WTC11 (cell line): ENCODE results near the gene EPHA6. TPM values are rescaled to one million over a fixed set of nuclear protein-coding genes. Genes with fewer than 3 reads are reported as not detected.

Experiments used
- ATAC-seq: fragments of 200-7000 bp; cut with Tn5 transposase; 2 replicates; pipeline ENCODE4 v1.10.0; 2021; ENCODE audit warnings: mild to moderate bottlenecking, moderate library complexity
- CTCF ChIA-PET: fragments of 300-600 bp; sonication (Branson Sonifier 250); formaldehyde crosslinking; loops from one replicate; lab custom pipeline; 2021; ENCODE audit warnings: antibody characterized with exemption; lab: Charles Lee
- POLR2A ChIA-PET: fragments of 350-600 bp; sonication (Branson Sonifier 250); formaldehyde crosslinking; loops from one replicate; lab custom pipeline; 2021; ENCODE audit warnings: antibody characterized with exemption; lab: Charles Lee
- DNase-seq: peaks from one replicate; pipeline ENCODE4 v3.0.0; 2021; ENCODE audit warnings: low spot score
- H3K27ac Mint-ChIP-seq: 2 replicates; pipeline ENCODE4 v1.8.0; 2021; ENCODE audit warnings: mixed read lengths
- H3K27me3 Mint-ChIP-seq: 2 replicates; pipeline ENCODE4 v1.8.0; 2021; ENCODE audit warnings: low read depth, mild to moderate bottlenecking, moderate library complexity, mixed read lengths
- H3K36me3 Mint-ChIP-seq: 2 replicates; pipeline ENCODE4 v1.8.0; 2021; ENCODE audit warnings: mixed read lengths
- H3K4me1 Mint-ChIP-seq: 2 replicates; pipeline ENCODE4 v1.8.0; 2022; ENCODE audit warnings: mixed read lengths
- H3K4me3 Mint-ChIP-seq: 2 replicates; pipeline ENCODE4 v1.8.0; 2021; ENCODE audit warnings: mild to moderate bottlenecking, moderate library complexity, mixed read lengths
- H3K9me3 Mint-ChIP-seq: 2 replicates; pipeline ENCODE4 v1.8.0; 2021; ENCODE audit warnings: mixed read lengths
- CREM ChIP-seq: sonication (generic); formaldehyde crosslinking; IDR thresholded peaks from 2 replicates; pipeline ENCODE4 v1.8.1; 2022; ENCODE audit warnings: mild to moderate bottlenecking, missing genetic modification reagents, moderate library complexity
- EMX1 ChIP-seq: fragments of 250-450 bp; sonication (Bioruptor Pico); IDR thresholded peaks from 2 replicates; pipeline ENCODE4 v1.8.0; 2021; ENCODE audit warnings: mild to moderate bottlenecking
- ESRRA ChIP-seq: sonication (generic); formaldehyde crosslinking; IDR thresholded peaks from 2 replicates; pipeline ENCODE4 v1.8.1; 2022; ENCODE audit warnings: mild to moderate bottlenecking, missing genetic modification reagents, borderline replicate concordance
- FOXJ3 ChIP-seq: sonication (generic); formaldehyde crosslinking; IDR thresholded peaks from 2 replicates; pipeline ENCODE4 v1.9.0; 2021; ENCODE audit warnings: missing genetic modification reagents, mild to moderate bottlenecking, borderline replicate concordance
- FOXP1 ChIP-seq: sonication (generic); formaldehyde crosslinking; IDR thresholded peaks from 2 replicates; pipeline ENCODE4 v1.8.0; 2022; ENCODE audit warnings: missing genetic modification reagents, mild to moderate bottlenecking, moderate library complexity, borderline replicate concordance
- GABPB1 ChIP-seq: sonication (generic); formaldehyde crosslinking; IDR thresholded peaks from 2 replicates; pipeline ENCODE4 v1.8.1; 2023; ENCODE audit warnings: mild to moderate bottlenecking, missing genetic modification reagents
- GRHL2 ChIP-seq: fragments of 250-450 bp; sonication (Bioruptor Pico); IDR thresholded peaks from 2 replicates; pipeline ENCODE4 v1.8.0; 2022; ENCODE audit warnings: mild to moderate bottlenecking, moderate library complexity; ENCODE audit not compliant: insufficient replicate concordance, severe bottlenecking
- OVOL2 ChIP-seq: fragments of 250-450 bp; sonication (Bioruptor Pico); IDR thresholded peaks from 2 replicates; pipeline ENCODE4 v1.9.0; 2021; ENCODE audit warnings: mild to moderate bottlenecking, borderline replicate concordance
- RELA ChIP-seq: sonication (generic); formaldehyde crosslinking; IDR thresholded peaks from 2 replicates; pipeline ENCODE4 v1.8.1; 2022; ENCODE audit warnings: missing genetic modification reagents, mild to moderate bottlenecking, borderline replicate concordance
- SMAD4 ChIP-seq: sonication (generic); formaldehyde crosslinking; IDR thresholded peaks from 2 replicates; pipeline ENCODE4 v1.8.0; 2022; ENCODE audit warnings: mild to moderate bottlenecking, missing genetic modification reagents
- SOX15 ChIP-seq: fragments of 250-450 bp; sonication (Bioruptor Pico); IDR thresholded peaks from 2 replicates; pipeline ENCODE4 v1.9.0; 2021; ENCODE audit warnings: mild to moderate bottlenecking
- ZBTB21 ChIP-seq: sonication (generic); formaldehyde crosslinking; IDR thresholded peaks from 2 replicates; pipeline ENCODE4 v1.8.1; 2023; ENCODE audit warnings: mild to moderate bottlenecking, missing genetic modification reagents, borderline replicate concordance
- ZNF416 ChIP-seq: fragments of 250-450 bp; sonication (Bioruptor Pico); IDR thresholded peaks from 2 replicates; pipeline ENCODE4 v1.9.0; 2021; ENCODE audit warnings: mild to moderate bottlenecking, inconsistent platforms
- total RNA-seq: library from RNA; stranded (reverse); gene quantifications from 3 replicates; pipeline ENCODE4 v1.2.3, GENCODE V29; 2021
- TF ChIP-seq, protein P1 (sequence below): sonication (generic); formaldehyde crosslinking; IDR thresholded peaks from 2 replicates; pipeline ENCODE4 v1.8.0; 2023; ENCODE audit warnings: missing genetic modification reagents
- TF ChIP-seq, protein P2 (sequence below): sonication (generic); formaldehyde crosslinking; IDR thresholded peaks from 2 replicates; pipeline ENCODE4 v1.8.1; 2022; ENCODE audit warnings: low read depth, mild to moderate bottlenecking, moderate library complexity, missing genetic modification reagents, borderline replicate concordance
- TF ChIP-seq, protein P3 (sequence below): sonication (generic); formaldehyde crosslinking; IDR thresholded peaks from 2 replicates; pipeline ENCODE4 v1.8.0; 2022; ENCODE audit warnings: mild to moderate bottlenecking, missing genetic modification reagents
- TF ChIP-seq, protein P4 (sequence below): sonication (generic); formaldehyde crosslinking; IDR thresholded peaks from 2 replicates; pipeline ENCODE4 v1.8.1; 2023; ENCODE audit warnings: mild to moderate bottlenecking, missing genetic modification reagents, moderate library complexity
- TF ChIP-seq, protein P5 (sequence below): sonication (generic); formaldehyde crosslinking; IDR thresholded peaks from 2 replicates; pipeline ENCODE4 v1.8.1; 2022; ENCODE audit warnings: mild to moderate bottlenecking, moderate library complexity, missing genetic modification reagents
- TF ChIP-seq, protein P6 (sequence below): sonication (generic); formaldehyde crosslinking; IDR thresholded peaks from 2 replicates; pipeline ENCODE4 v1.8.1; 2022; ENCODE audit warnings: low read depth, missing genetic modification reagents, borderline replicate concordance
- TF ChIP-seq, protein P7 (sequence below): fragments of 250-450 bp; sonication (Bioruptor Pico); IDR thresholded peaks from 2 replicates; pipeline ENCODE4 v1.9.0; 2021; ENCODE audit warnings: mild to moderate bottlenecking
- TF ChIP-seq, protein P8 (sequence below): sonication (generic); formaldehyde crosslinking; IDR thresholded peaks from 2 replicates; pipeline ENCODE4 v1.8.0; 2023; ENCODE audit warnings: missing genetic modification reagents, mild to moderate bottlenecking, borderline replicate concordance
- TF ChIP-seq, protein P9 (sequence below): sonication (generic); formaldehyde crosslinking; IDR thresholded peaks from 2 replicates; pipeline ENCODE4 v1.8.1; 2022; ENCODE audit warnings: missing genetic modification reagents, borderline replicate concordance

The EPHA6 gene
- total RNA-seq, 1 experiment from 2014 or later, result 2.1 TPM

DNA sequence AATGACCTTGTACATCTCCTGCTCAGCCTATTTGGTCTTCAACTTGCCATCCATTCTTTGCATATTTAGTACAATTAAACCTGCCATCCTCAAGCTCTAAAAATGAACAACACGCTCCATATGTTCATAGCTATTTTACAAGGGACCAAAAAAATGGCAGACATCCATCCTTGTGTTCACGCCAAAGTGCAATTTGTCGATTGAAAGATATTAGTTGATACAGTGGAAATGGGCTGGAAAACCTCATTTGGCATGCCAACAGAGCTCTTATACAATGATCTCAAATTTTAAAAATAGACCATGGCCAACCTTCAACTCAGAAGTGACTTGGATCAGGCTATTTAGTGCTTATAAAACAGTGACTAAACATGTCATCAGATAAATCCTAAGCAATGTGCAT is 536.6 kb downstream of the EPHA6 start:
- ATAC-seq (no peak), DNase-seq (no peak)
- POLR2A ChIA-PET, result no interaction called here
- Mint-ChIP-seq H3K4me3 (no peak overlapping the region), H3K4me1 (no peaks in the 10 kb centered on the region), H3K27ac (no peak overlapping the region), H3K36me3 (no peaks in the 10 kb centered on the region), H3K9me3 (peaks cover 17% of the 10 kb centered on the region), H3K27me3 (no peaks in the 10 kb centered on the region)
- no peak for TF ChIP-seq ZNF416
- TF ChIP-seq GABPB1, result no peak
- TF ChIP-seq, protein P1, sequence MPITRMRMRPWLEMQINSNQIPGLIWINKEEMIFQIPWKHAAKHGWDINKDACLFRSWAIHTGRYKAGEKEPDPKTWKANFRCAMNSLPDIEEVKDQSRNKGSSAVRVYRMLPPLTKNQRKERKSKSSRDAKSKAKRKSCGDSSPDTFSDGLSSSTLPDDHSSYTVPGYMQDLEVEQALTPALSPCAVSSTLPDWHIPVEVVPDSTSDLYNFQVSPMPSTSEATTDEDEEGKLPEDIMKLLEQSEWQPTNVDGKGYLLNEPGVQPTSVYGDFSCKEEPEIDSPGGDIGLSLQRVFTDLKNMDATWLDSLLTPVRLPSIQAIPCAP (CRISPR knock-in tag), result no peak
- TF ChIP-seq, protein P2, sequence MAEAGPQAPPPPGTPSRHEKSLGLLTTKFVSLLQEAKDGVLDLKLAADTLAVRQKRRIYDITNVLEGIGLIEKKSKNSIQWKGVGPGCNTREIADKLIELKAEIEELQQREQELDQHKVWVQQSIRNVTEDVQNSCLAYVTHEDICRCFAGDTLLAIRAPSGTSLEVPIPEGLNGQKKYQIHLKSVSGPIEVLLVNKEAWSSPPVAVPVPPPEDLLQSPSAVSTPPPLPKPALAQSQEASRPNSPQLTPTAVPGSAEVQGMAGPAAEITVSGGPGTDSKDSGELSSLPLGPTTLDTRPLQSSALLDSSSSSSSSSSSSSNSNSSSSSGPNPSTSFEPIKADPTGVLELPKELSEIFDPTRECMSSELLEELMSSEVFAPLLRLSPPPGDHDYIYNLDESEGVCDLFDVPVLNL (CRISPR knock-in tag), result no peak
- TF ChIP-seq, protein P3, sequence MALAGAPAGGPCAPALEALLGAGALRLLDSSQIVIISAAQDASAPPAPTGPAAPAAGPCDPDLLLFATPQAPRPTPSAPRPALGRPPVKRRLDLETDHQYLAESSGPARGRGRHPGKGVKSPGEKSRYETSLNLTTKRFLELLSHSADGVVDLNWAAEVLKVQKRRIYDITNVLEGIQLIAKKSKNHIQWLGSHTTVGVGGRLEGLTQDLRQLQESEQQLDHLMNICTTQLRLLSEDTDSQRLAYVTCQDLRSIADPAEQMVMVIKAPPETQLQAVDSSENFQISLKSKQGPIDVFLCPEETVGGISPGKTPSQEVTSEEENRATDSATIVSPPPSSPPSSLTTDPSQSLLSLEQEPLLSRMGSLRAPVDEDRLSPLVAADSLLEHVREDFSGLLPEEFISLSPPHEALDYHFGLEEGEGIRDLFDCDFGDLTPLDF (CRISPR knock-in tag), result no peak
- no peak for TF ChIP-seq OVOL2 (CRISPR knock-in tag)
- TF ChIP-seq, protein P4, sequence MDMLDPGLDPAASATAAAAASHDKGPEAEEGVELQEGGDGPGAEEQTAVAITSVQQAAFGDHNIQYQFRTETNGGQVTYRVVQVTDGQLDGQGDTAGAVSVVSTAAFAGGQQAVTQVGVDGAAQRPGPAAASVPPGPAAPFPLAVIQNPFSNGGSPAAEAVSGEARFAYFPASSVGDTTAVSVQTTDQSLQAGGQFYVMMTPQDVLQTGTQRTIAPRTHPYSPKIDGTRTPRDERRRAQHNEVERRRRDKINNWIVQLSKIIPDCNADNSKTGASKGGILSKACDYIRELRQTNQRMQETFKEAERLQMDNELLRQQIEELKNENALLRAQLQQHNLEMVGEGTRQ (CRISPR knock-in tag), result no peak
- TF ChIP-seq, protein P5, sequence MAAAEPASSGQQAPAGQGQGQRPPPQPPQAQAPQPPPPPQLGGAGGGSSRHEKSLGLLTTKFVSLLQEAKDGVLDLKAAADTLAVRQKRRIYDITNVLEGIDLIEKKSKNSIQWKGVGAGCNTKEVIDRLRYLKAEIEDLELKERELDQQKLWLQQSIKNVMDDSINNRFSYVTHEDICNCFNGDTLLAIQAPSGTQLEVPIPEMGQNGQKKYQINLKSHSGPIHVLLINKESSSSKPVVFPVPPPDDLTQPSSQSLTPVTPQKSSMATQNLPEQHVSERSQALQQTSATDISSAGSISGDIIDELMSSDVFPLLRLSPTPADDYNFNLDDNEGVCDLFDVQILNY (CRISPR knock-in tag), result no peak
- TF ChIP-seq EMX1 (CRISPR knock-in tag), result no peak
- TF ChIP-seq CREM (CRISPR knock-in tag), result no peak
- no peak for TF ChIP-seq FOXJ3 (CRISPR knock-in tag)
- TF ChIP-seq, protein P6, sequence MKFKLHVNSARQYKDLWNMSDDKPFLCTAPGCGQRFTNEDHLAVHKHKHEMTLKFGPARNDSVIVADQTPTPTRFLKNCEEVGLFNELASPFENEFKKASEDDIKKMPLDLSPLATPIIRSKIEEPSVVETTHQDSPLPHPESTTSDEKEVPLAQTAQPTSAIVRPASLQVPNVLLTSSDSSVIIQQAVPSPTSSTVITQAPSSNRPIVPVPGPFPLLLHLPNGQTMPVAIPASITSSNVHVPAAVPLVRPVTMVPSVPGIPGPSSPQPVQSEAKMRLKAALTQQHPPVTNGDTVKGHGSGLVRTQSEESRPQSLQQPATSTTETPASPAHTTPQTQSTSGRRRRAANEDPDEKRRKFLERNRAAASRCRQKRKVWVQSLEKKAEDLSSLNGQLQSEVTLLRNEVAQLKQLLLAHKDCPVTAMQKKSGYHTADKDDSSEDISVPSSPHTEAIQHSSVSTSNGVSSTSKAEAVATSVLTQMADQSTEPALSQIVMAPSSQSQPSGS (CRISPR knock-in tag), result no peak
- TF ChIP-seq, protein P7, sequence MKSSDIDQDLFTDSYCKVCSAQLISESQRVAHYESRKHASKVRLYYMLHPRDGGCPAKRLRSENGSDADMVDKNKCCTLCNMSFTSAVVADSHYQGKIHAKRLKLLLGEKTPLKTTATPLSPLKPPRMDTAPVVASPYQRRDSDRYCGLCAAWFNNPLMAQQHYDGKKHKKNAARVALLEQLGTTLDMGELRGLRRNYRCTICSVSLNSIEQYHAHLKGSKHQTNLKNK, result no peak
- CTCF ChIA-PET, result no interaction called here

DNA sequence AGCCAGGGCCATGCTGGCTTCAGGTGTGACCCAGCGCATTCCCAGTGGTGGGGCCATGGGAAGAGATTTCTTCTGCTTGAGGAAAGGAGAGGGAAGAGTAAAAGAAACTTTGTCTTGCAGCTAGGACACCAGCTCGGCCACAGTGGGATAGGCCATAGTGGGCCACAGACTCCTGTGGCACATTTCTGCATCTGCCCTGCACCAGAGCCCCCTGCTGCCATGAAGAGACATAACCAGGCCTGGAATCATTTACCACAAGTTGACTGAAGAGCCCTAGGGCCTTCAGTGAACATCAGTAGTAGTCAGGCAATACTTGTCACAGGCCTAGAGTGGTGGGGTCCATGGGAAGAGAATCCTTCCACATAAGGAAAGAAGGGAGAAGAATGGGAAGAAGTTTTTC is 538.8 kb downstream of the EPHA6 start:
- H3K27me3 Mint-ChIP-seq, result no peaks in the 10 kb centered on the region
- ChIA-PET POLR2A (no interaction called here), CTCF (interaction anchor here (0.6 kb wide), 1 partner anchor 487 kb away, joined by 3 read pairs; no protein-coding TSS in a partner anchor)
- no peak overlapping the region for H3K27ac Mint-ChIP-seq
- H3K4me1 Mint-ChIP-seq, result no peaks in the 10 kb centered on the region
- no peak overlapping the region for H3K4me3 Mint-ChIP-seq
- peaks cover 17% of the 10 kb centered on the region for H3K9me3 Mint-ChIP-seq
- H3K36me3 Mint-ChIP-seq, result no peaks in the 10 kb centered on the region
- no peak for DNase-seq
- no peak; the same call in 1 of the 2 replicates for ATAC-seq
- TF ChIP-seq, protein P8, sequence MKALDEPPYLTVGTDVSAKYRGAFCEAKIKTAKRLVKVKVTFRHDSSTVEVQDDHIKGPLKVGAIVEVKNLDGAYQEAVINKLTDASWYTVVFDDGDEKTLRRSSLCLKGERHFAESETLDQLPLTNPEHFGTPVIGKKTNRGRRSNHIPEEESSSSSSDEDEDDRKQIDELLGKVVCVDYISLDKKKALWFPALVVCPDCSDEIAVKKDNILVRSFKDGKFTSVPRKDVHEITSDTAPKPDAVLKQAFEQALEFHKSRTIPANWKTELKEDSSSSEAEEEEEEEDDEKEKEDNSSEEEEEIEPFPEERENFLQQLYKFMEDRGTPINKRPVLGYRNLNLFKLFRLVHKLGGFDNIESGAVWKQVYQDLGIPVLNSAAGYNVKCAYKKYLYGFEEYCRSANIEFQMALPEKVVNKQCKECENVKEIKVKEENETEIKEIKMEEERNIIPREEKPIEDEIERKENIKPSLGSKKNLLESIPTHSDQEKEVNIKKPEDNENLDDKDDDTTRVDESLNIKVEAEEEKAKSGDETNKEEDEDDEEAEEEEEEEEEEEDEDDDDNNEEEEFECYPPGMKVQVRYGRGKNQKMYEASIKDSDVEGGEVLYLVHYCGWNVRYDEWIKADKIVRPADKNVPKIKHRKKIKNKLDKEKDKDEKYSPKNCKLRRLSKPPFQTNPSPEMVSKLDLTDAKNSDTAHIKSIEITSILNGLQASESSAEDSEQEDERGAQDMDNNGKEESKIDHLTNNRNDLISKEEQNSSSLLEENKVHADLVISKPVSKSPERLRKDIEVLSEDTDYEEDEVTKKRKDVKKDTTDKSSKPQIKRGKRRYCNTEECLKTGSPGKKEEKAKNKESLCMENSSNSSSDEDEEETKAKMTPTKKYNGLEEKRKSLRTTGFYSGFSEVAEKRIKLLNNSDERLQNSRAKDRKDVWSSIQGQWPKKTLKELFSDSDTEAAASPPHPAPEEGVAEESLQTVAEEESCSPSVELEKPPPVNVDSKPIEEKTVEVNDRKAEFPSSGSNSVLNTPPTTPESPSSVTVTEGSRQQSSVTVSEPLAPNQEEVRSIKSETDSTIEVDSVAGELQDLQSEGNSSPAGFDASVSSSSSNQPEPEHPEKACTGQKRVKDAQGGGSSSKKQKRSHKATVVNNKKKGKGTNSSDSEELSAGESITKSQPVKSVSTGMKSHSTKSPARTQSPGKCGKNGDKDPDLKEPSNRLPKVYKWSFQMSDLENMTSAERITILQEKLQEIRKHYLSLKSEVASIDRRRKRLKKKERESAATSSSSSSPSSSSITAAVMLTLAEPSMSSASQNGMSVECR (CRISPR knock-in tag), result no peak
- TF ChIP-seq ZBTB21 (CRISPR knock-in tag) (no peak), ZNF416 (no peak), FOXP1 (CRISPR knock-in tag) (no peak), SMAD4 (CRISPR knock-in tag) (no peak), SOX15 (CRISPR knock-in tag) (no peak), RELA (no peak), GRHL2 (no peak), ESRRA (CRISPR knock-in tag) (no peak)
- TF ChIP-seq, protein P9, sequence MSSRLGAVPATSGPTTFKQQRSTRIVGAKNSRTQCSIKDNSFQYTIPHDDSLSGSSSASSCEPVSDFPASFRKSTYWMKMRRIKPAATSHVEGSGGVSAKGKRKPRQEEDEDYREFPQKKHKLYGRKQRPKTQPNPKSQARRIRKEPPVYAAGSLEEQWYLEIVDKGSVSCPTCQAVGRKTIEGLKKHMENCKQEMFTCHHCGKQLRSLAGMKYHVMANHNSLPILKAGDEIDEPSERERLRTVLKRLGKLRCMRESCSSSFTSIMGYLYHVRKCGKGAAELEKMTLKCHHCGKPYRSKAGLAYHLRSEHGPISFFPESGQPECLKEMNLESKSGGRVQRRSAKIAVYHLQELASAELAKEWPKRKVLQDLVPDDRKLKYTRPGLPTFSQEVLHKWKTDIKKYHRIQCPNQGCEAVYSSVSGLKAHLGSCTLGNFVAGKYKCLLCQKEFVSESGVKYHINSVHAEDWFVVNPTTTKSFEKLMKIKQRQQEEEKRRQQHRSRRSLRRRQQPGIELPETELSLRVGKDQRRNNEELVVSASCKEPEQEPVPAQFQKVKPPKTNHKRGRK (CRISPR knock-in tag), result no peak
